ENCODE data around the gene CD53.
"Not testable (repeated sequence)": the region's sequence is repeated elsewhere in the genome, so short reads cannot be mapped to it uniquely, and the experiment has no call there.

The CD53 gene, protein sequence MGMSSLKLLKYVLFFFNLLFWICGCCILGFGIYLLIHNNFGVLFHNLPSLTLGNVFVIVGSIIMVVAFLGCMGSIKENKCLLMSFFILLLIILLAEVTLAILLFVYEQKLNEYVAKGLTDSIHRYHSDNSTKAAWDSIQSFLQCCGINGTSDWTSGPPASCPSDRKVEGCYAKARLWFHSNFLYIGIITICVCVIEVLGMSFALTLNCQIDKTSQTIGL

DNA sequence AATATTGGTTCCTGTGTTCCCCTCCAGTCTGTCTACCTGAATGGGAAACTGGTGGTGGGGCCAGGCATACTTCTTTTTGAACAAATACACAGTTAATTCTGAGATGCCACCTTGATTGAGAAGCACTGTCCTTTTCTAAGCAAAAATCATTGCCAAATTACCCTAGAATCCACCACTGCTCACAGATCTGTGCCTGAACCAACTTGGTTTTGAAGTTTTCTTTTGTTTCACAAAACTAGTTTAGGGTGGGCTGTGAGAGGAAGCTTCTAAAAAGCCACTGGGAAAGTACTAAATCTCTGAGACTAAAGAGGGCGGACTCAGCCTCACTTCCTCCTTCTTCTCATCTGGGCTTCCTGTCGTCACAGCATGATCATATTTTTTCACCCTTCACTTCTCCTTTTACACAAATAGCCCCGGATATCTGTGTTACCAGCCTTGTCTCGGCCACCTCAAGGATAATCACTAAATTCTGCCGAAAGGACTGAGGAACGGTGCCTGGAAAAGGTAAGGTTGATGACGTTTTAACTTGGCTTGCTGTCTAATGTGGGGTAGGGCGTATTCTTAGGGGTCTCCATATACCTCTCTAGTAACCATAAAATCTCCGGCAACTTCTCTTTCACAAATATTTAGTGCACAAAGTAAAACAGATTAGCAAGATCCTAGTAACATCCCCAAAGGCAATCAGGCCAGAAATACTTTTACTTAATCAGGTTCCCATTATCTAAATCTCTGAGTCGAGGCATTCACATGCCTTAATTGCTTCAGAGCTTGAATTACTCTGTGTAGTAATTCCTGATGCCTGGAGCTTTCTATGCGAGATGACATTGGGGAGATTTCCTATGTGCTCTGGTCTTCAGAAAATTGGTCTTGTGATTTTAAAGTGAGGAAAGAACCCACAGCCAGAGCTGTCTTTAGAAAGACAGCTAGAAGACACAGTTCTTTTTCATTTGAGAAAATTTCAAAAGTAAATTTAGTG lies at the start of gene CD53:
CD53 (plus strand) TSS at position 404 of the 976 bp plus-strand sequence. CDS start 18,261 bp downstream, outside the sequence.
- no peak for DNase-seq

DNA sequence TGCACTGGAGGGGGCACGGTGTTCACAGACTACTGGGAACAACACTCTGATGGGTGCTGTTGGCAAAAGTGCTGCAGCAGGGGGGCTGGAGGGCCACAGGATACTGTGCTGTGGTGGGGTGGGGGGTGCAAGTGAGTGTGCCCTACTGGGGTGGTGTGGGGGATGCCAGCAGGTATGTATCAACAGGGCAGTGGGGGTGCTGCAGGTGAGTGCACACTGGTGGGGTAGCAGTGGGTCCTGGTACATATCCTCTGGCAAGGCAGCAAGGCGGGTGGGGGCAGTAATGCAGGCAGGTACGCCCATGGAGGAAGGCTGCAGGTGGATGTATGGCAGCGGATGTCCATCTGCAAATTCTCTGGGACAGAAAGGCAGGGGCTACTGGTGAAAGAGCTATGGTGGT lies 48.8 kb upstream of the CD53 start:
- DNase-seq, result no peak

DNA sequence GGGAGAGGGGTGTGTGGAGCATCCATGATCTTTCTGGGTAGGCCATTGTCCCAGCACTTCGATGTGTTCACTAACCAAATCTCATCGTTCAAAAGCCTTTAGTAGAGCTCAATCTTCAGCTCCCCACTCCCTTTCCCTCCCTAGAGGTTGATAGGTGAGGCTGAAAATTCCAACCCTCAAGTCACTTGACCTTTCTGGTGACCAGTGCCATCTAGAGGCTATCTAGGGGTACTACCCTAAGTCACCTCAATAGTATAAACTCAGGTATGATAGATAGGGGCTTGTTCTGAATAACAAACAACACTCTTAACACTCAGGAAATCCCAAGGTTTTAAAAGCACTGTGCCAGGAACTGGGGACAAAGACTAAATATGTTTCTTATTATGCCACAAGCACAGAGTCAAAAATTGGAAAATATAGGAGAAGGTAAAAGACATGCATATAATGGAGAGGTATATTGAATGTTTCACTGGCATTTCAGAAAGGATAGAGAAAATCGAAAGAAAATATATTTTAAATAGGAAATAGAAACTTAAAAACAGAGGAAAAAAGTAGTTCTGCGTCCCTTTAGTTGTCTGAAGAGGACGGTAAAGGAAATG lies 42.9 kb upstream of the CD53 start:
- DNase-seq, result peak; percentile 85

DNA sequence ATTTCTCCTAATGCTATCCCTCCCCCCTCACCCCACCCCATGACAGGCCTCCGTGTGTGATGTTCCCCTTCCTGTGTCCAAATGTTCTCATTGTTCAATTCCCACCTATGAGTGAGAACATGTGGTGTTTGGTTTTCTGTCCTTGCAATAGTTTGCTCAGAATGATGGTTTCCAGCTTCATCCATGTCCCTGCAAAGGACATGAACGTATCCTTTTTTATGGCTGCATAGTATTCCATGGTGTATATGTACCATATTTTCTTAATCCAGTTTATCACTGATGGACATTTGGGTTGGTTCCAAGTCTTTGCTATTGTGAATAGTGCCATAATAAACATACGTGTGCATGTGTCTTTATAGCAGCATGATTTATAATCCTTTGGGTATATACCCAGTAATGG lies 39.2 kb upstream of the CD53 start:
- not testable (repeated sequence) for DNase-seq

DNA sequence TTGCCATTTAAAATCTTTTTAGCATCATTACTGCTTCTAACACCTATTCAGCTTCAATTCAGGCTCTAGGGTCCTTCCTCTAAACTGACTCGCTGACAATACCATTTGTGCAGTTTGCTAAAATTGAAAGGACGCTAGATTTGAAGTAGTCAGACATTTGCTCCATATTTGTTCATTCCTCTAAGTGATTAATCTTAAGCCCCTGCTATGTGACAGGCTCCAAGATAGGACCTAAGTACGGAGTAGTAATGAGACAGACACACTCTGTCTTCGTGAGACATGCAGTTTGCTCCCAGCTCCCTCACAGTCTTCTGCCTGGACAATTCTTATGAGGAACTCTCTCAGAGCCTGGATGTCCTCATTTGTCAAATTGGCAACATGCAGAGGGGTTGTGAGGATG lies 26.1 kb upstream of the CD53 start:
- DNase-seq, result no peak

DNA sequence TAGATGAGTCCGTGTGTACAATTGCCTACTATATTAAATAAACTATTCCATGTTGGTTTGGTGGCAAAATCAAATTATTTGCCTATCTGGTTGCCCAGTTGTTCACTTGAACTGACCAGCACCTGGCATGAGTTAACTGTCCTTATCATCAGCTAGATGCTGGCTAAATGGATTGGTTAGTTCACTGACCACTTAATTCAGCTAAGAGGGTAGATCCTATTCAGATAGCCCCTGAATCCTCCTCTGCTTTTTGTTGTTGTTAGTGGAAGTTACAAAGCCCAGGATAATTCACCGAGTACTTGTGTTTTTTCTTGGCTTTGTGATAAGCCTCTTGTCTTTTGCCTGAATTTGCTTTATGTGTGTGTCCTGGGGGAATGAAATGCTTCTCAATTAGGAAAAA lies 22.8 kb upstream of the CD53 start:
- DNase-seq, result no peak

DNA sequence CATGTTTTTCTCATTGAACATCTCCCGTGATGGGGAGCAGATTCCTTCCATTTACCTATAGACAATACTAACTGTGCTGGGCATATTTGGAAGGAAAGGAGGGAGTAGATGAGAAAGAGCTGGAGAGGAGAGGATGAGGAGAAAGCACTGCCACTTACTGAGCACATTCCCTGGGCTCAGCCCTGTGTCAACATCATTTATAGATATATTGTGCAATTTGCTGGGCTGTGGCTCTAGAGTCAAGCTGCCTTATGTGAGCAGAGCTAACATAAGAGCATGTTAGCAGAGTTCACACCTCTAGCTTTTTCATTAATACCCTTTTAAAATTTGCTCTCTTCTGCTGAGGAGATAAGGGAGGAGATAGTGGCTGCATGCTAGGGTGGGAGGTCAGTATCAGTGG lies 22.3 kb upstream of the CD53 start:
- DNase-seq, result no peak

DNA sequence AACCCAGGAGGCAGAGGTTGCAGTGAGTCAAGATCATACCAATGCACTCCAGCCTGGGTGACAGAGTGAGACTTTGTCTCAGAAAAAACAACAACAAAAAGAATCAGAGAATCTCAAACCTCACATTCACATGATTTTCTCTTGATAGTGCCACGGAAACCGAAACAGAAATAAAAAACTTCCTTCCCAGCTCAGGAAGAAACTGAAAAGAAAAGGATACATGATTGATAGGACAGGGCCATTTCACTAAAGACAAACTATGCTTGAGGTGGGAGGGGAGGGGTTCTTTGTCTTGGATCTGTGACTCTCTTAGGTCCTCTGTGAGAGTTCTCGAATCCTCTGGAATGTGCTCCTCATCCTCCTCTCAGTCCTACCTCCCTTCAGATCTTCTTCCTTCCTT lies 19.8 kb upstream of the CD53 start:
- DNase-seq, result no peak

DNA sequence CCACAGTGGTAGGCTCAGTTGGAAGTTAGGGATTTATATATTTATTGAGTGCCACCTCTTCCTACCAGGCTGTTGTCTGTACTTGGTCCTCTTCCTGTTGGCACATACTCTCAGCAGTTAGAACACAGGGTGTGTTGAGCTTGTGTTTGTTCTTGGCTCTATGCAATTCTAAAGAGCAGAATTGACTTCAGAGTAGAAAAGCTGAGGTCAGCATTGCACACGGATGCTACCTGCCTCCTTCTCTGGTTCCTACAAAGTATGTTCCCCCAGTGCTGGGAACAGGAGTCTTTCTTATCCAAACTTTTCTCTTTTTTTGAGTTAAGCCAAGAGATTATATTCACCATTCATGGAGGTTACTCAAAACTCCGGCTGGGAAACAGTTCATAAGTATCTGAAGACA lies 16.5 kb upstream of the CD53 start:
- DNase-seq, result no peak

DNA sequence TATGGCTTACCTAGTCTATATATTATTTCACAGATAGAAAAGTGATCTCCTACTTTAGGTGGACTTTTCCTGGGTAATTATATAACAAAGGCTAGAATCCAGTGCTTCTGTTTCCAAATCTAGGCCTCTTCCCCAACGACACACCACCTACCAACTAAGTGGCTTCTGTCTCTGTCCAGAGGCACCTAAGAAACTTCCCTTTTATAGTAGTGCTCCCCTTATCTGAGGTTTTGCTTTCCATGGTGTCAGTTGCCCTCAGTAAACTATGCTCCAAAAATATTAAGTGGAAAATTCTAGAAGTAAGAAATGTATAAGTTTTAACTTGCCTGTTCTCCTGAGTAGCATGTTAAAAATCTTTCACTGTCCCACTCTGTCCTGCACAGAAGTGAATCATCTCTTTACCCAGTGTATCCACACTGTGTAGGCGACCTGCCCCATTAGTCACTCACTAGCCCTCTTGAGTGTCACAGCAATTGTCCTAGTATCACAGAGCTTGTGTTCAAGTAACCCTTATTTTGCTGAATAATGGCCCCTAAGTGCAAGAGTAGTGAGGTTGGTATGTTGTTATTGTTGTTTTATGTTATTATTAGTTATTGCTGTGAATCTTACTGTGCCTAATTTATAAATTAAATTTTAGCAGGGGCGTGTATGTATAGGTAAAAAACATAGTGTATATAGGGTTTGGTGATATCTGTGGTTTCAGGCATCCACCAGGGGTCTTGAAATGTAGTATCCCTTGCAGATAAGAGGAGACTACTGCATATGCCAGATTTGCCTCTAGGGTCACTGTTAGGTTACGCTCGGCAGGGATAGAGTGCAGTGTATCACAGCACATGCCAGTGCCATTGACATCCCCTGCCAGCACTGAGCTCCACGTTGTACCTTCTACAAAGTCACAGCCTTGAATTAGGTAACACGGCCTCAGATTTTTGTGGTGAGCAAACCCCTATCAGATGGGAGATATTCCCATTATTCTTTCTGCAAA lies 14.7 kb upstream of the CD53 start:
- no peak for DNase-seq

DNA sequence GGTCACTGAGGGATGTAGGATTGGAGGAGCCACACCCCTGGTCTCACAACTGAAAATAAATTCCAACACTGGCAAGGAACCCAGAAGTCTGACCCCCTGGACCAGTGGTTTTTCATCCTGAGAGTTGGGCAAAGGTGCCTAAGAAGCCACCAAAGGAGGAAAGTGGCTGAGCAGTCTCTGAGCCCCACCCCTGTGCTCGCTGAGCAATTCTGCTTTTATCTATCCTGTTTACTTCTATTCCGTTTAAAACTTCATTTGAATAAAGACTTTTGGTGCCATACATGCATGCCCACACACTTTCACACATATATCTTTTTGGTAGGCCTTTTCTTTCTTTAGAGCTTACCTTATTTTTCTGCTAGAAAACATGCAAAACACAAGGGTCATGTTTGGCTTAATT lies 13.9 kb upstream of the CD53 start:
- DNase-seq, result no peak

DNA sequence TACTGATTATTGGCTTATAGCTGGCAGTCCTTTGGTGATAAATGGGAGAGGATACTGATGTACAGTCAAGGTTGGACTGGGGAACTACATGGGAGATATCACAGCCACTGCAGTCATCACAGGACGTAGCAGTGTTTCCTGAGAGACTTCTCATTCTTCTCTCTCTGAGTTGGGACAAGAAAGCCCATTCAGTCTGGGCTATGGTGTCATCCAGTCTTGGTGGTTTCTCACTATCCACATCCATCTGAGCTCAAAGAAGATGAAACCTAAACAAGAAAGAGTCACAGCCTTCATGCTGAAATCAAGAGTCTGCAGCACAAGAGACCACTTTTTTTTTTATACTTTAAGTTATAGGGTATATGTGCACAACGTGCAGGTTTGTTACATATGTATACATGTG lies 12.8 kb upstream of the CD53 start:
- no peak for DNase-seq

DNA sequence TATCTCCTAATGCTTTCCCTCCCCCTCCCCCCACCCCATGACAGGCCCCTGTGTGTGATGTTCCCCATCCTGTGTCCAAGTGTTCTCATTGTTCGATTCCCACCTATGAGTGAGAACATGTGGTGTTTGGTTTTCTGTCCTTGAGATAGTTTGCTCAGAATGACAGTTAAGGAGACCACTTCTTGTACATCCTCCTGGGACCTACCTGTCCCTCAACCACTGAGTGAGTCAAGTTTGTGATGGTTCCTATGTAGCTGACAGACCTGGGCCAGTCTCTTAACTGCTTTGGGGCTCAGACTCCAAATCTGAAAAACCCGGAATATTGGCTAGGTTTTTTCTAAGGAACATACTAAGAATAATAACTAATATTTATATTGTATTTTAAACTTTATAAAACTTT lies 12.3 kb upstream of the CD53 start:
- DNase-seq, result not testable (repeated sequence)

DNA sequence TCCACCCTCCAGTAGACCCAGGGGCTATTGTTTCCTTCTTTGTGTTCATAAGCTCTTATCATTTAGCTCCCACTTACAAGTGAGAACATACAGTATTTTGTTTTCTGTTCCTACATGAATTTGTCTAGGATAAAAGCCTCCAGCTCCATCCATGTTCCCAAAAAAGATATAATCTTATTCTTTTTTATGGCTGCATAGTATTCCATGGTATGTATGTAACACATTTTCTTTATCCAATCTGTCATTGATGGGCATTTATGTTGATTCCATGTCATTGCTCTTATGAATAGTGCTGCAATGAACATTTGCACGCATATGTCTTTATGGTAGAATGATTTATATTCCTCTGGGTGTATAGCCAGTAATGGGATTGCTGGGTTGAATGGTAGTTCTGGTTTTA lies 11.0 kb upstream of the CD53 start:
- DNase-seq, result not testable (repeated sequence)

DNA sequence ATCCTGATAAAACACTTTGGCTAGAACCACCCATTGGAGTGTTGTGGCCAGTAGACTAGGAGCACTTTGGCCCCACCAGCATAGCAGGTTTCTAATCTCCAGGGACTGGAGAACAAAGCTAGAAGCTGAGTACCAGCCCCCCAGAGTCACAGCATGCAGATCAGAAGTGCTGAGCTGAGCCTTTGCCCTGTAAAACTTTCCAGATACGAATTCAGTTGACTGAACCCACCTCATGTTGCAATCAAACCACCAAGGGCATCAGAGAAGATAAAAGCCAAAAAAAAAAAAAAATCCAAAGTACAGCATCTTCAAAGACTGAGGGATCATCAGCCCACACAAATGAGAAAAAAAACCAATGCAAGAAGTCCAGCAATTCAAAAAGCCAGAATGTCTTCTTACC lies 8.7 kb upstream of the CD53 start:
- no peak for DNase-seq

DNA sequence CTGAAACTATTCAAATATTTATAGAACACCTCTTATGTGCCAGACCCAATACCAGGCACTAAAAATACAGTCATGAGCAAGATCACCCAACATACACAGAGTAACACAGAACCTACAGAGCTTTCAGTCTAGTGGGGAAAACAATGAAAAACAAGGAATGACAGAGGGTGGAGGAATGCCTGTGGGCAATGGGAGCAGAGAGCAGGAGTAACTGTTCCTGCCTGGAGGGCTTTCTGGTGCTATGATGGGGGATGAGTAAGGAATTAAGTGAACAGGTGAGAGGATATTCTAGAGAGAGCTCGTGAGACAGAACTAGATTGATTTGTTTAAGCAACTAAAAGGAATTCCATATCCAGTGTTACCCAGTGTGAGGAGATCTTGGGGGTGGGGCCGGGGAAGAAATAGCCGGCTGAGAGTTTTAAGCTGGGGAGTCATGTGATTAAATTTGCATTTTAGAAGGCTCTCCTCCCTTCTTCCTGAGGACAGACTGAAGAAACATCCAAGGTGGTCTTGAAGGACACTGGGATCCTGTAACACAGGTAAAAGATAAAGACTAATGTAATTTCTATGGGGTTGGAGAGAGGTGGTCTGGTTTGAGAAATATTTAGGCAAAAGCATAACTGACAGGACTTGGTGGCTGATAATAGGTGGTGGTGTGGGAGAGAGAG lies 2.1 kb upstream of the CD53 start:
- no peak for DNase-seq

DNA sequence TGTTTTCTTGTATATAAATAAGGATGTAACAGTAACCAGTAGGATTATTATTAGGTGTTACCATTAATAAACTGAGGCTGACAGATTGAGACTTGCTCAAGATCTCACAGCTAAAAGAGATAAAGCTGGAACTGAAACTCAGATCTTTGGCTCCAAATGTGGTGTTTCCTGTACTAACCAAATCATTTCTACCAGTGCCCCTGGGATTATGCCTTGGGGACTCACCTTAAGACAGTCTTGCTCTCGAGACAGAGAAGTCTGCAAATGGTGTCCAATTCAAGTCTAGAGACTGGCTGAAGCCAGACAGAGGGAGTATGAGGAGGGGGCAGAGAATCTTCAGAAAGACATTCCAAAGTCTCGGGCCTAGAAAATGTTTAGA lies 593 bp upstream of the CD53 start:
- DNase-seq, result no peak

DNA sequence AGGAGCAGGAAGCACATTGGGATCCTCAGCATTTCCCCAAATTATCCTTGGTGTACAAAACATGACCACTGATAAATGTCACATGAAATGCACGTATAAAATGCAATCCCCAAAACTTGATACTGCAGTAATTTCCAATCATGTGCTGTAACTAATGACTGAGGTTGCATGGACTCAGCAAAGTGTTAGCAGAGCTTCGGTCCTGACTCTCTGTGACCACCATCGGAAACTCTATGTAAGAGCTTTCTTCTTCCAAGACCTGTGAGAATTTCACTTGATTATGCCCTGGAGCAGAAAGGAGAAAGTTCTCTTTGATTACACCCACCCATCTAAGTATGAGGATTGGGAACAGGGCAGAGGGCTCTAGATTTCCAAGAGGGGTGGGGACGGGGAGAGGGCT lies 908 bp downstream of the CD53 start:
- no peak for DNase-seq

DNA sequence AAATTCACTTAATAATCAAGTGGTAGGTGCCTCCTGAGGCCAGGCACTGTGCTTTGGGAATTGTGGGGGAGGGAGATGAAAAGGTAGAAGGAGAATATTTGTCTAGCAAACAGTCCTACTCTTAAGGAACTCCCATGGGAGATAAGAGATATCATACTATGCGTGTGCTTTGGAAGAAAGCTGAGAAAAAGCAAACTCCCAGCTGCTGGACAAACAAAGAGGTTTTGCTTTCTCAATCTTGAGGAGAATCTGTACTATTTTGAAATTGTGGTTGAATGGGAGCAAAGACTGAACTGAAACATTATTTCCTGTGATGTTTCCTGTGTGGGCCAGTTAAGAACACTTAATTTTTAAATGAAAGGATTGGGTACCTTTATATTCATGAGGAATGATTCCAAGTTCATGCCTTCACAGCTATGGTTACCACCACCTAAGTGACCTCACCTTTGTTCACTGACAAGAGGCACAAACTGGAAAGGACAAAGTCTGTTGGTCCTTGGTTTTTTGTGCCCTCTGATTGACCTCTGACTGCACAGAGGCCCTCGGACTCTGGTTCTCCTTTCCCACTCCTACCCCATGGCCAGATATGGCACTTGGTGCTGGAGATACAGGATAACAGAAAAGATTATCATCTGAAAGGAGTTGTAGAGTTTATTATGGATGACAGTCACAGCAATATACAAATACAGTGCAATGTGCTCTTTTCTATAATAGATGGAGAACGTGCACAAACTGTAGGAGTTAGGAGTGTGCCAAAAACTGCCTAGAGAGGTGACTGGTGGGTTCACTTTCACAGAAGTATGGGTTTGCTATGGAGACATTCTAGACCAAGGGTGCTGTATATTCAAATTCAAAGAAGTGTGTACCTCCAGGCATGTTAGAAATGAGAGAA lies 1.6 kb downstream of the CD53 start:
- DNase-seq, result no peak

DNA sequence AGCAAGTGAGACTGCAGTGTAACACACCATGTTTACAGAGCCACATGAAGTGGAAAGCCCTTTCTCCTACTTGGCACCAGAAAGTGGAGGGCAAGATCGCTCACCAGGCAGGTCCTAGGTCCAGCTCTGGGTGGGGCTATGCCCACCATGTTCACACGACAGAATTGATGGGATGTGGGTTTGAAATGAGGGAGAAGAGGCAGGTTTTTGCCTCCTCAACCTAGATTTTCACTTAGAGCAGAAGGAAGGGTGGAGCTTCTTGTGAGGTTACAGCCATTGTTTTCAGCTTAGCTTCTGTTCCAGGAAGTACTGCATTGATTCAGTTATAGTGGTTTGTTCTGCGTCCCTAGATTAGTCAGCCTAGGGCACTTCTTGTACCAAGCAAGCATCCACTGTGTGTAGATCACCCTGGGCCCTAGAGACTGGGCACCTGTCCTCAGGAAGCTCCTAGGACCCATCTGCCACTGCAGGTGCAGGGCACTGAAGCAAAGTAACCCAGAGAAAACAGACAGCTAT lies 2.3 kb downstream of the CD53 start:
- DNase-seq, result no peak

Measured in NCI-H82 (cell line).